ES-I3 (cell line): ENCODE data around the gene FSTL4.
A peak's percentile ranks its signal among the peaks of the same experiment; 100 is the strongest.

Source experiments
- H3K36me3 ChIP-seq: 2 replicates; pipeline ENCODE4 v1.6.1; 2013; ENCODE audit warnings: mild to moderate bottlenecking, low read length, control low read depth, moderate library complexity; ENCODE audit not compliant: insufficient read depth
- H3K4me1 ChIP-seq: 2 replicates; pipeline ENCODE4 v1.6.1; 2013; ENCODE audit warnings: mild to moderate bottlenecking, control low read depth, low read length; ENCODE audit not compliant: insufficient read depth
- H3K9ac ChIP-seq: 2 replicates; pipeline ENCODE4 v1.6.1; 2013; ENCODE audit warnings: low read depth, mild to moderate bottlenecking, low read length, moderate library complexity
- H3K9me3 ChIP-seq: 2 replicates; pipeline ENCODE4 v1.6.1; 2013; ENCODE audit warnings: mild to moderate bottlenecking, low read length, moderate library complexity; ENCODE audit not compliant: control insufficient read depth, insufficient read depth

Gene FSTL4

DNA sequence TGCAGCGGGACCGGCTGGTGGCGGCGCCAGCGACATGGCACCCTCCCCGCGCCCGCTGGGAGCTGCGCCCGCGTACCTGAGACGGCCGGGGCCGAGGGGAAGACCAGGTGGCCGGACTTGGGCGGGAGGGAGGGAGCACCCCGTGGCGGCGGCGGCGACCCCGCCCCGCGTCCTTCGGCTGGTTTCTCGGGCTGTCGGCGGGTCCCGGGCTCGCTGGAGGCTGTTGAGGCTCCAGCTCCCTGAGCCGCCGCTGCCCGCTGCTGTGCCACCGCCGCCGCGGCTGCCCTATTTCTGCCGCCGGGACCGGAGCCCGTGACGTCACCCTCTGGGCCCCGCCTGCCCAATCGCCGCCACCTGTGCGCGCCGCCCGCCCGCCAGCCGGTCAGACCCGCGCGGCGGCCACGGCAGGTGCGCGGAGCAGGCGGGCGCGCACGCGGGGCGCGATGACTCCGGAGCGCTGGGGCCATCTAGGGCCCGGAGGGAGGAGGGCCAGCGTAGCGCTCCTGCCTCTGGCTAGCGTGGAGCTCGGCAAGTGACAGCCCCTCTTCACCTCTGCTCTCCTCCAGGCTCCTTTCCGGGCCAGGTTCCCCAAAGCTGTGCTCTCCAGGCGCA, at the start of gene FSTL4:
FSTL4 (minus strand) TSS at position 293 of the 612 bp plus-strand sequence.
- H3K36me3 ChIP-seq: no peaks in the 10 kb centered on the region
- peak within 1 kb of the TSS; percentile 58 for H3K9ac ChIP-seq
- H3K9me3 ChIP-seq: no peaks in the 10 kb centered on the region
- 0 out of 2 replicates have a peak, but pooled peaks cover 5% of the 10 kb centered on the region for H3K4me1 ChIP-seq

- H3K9ac ChIP-seq: no peak overlapping the region
- H3K9me3 ChIP-seq: no peaks in the 10 kb centered on the region
- no peaks in the 10 kb centered on the region for H3K36me3 ChIP-seq
- peaks cover 4% of the 10 kb centered on the region; the same call in 1 of the 2 replicates for H3K4me1 ChIP-seq
Measured at GRCh38 chr5:133661389-133661788, 49.0 kb upstream of the FSTL4 start.

DNA sequence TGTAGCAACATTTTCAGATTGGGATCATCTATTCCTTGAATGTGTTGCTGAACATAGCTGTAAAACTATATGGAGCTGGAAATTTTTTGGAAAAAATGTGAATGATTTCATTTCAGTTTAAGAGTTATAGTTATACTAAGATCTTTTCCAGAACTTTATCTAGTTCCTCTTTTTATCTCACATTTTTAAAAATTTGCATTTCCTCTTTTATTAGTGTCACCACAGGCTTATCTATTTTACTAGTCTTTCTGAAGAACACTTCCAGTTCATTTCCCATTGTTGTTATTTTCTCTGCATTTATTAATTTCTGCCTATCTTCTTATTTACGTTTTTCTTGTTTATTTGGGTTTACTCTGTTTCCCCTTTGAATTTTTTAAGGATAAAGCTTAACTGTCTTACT, 46.0 kb upstream of the FSTL4 start:
- Histone ChIP-seq H3K36me3 (no peaks in the 10 kb centered on the region), H3K4me1 (peaks cover 4% of the 10 kb centered on the region; the same call in 1 of the 2 replicates), H3K9ac (no peak overlapping the region), H3K9me3 (no peaks in the 10 kb centered on the region)

DNA sequence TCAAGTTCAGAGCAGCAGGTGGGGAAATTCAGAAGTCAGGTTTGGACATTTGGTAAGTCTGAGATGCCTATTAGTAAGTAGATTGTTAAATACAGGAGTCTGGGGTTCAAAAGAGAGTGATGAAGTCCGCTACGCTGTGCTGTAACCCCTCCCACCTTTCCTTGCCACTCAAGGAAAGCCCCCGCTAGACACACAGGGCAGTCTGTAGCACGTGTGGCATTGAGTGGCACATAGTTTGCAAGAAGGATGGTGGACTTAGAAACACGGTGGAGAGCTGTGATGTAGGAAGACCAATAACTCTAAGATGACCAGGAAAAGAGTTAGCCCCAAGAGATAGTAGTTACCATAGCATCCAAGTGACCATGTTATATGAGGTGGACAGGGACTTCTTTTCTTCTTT, 44.7 kb upstream of the FSTL4 start:
- Histone ChIP-seq H3K9ac (no peak overlapping the region), H3K4me1 (peaks cover 4% of the 10 kb centered on the region; the same call in 1 of the 2 replicates), H3K36me3 (no peaks in the 10 kb centered on the region), H3K9me3 (no peaks in the 10 kb centered on the region)

GRCh38 chr5:133655966-133656365, 43.6 kb upstream of the FSTL4 start:
- Histone ChIP-seq H3K9me3 (no peaks in the 10 kb centered on the region), H3K9ac (no peak overlapping the region), H3K36me3 (no peaks in the 10 kb centered on the region), H3K4me1 (peaks cover 4% of the 10 kb centered on the region; the same call in 1 of the 2 replicates)

GRCh38 chr5:133653760-133654049, 41.4 kb upstream of the FSTL4 start:
- Histone ChIP-seq H3K36me3 (no peaks in the 10 kb centered on the region), H3K4me1 (no peaks in the 10 kb centered on the region; the same call in 1 of the 2 replicates), H3K9ac (no peak overlapping the region), H3K9me3 (no peaks in the 10 kb centered on the region)

DNA sequence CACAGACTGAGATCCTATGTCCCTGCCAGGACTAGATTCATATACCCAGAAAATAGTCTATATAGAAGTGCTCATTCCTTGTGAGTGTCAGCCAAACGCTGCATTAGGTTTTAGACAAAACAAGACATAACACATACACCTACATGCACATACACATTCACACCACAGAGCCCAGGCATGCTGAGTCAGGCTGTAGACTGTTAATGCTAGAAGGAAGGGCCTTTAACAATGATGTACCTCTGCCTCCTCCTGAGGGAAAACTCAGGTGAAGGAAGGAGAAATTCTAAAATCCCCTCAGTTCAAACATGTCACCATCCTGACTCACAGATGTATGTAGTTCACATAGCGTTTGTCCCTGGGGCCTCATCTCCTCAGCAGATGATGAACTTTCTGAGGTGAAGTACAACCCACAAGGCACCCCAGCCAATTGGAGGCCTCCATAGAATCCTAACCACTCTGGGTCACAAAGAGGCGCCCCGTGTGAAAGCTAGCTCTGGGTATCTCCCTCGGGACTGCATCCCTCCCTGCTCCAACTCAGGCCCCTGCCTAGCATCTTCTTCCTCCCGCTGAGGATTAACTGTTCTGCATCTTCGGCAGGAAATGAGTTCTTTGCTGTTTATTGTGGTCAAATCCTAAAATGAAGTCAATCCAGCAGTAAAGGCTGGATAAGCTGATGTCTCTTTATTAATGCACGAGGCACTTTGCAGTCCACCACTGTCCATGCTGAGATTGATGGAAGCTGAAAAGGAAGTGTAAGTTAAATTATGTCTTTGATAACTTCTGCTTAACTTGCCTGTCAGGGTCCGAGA, 40.8 kb upstream of the FSTL4 start:
- Histone ChIP-seq H3K9me3 (no peaks in the 10 kb centered on the region), H3K36me3 (no peaks in the 10 kb centered on the region), H3K4me1 (no peaks in the 10 kb centered on the region; the same call in 1 of the 2 replicates), H3K9ac (no peak overlapping the region)

GRCh38 chr5:133644000-133644865, 31.9 kb upstream of the FSTL4 start:
- no peak overlapping the region for H3K9ac ChIP-seq
- H3K4me1 ChIP-seq: no peaks in the 10 kb centered on the region
- H3K36me3 ChIP-seq: no peaks in the 10 kb centered on the region

DNA sequence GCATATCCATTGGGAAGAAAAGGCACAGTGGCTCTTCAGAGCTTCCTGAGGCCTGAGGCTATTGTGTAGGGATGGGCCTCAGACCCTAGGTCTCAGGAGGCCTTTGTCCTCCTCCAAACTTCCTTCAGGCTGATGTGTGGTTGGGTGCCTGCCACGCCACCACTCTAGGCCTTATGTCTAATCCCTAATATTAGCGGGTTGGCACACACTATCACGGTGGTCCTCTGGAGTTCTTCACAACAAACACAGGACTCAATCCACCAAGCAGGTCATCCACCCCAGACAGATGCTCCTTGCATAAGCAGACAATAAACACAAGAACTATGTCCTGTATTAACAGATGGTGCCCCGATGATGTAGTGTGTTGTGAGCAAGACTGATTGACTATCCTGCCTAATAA, 31.0 kb upstream of the FSTL4 start:
- Histone ChIP-seq H3K9ac (no peak overlapping the region), H3K4me1 (no peaks in the 10 kb centered on the region), H3K9me3 (no peaks in the 10 kb centered on the region), H3K36me3 (no peaks in the 10 kb centered on the region)

More at GRCh38 chr5:133644000-133644865, 31.9 kb upstream of the FSTL4 start:
- H3K9me3 ChIP-seq: no peaks in the 10 kb centered on the region

DNA sequence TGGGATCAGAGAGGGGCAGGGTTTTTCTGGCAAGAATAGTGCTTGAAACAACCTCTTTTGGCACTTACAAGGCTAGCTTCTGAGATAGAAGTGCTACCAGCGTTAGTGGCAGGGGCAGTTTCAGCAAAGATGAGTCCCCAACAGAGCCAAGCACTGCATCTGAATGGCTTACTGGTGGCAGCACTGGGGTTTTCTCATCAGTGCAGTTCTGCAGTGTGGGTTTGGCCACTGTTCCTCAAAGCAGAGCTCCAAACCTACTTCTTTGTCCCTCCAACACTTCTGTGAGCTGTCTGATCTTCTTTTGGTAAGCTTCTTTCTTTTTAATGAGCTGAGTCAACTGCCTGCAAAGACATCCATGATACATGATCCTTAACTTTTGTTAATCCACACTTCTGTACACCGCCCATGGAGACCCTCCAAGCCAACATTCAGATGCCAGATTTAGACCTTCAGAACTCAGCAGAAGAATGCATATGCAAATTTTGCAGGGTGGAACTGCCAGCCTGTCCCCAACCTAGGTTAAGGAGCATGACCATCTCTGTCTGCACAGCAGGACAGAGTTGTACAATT, 29.9 kb upstream of the FSTL4 start:
- no peaks in the 10 kb centered on the region for H3K36me3 ChIP-seq
- no peaks in the 10 kb centered on the region for H3K4me1 ChIP-seq
- H3K9me3 ChIP-seq: no peaks in the 10 kb centered on the region
- no peak overlapping the region for H3K9ac ChIP-seq

DNA sequence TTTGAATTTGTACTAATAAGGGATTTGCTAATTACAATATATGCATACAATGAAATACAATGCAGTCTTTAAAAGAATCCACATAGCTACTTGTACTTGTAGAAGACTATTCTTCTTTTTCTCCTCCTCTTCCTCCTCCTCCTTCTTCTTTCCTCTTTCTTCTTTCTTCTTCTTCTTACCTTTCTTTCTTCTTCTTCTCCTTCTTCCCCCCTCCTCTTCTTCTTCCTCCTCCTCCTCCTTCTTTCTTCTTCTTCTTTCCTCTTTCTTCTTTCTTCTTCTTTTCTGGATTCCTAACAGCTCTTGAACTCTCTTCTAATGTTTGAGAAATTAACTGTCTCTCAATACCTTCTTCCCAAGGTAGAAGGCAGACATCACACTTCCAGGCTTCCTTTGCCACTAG, 29.3 kb upstream of the FSTL4 start:
- no peaks in the 10 kb centered on the region for H3K9me3 ChIP-seq
- H3K9ac ChIP-seq: no peak overlapping the region
- no peaks in the 10 kb centered on the region for H3K36me3 ChIP-seq
- H3K4me1 ChIP-seq: no peaks in the 10 kb centered on the region

DNA sequence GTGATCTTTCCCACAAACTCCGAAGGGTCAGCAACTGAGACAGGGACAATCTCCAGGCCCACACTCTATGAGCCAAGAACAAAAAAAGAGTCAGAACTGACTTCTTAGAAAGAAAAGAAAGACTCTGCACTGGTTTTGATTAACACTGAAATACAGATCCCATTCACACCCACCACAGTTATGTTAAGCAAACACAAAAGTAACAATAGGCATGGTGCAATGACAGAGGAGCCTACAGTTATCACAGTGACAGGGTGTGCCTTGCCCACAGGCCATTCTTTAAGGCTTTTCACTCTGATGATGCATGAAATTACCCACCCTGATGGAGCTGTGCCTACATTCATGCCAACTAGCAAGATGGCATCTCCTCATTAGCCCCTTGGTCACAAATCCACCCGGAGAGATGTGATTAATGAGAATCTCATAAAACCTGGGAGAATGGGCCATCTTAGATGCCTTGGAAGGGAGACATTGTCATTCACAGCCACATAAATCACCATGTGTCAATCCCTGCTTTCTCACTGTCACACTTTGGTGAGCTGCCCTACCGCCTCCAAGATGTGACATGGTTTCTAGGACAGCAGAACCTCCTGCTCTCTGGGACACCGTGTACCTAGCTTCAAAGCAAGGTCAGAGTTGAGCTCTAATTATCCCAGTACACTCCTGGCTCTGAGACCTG, 27.6 kb upstream of the FSTL4 start:
- no peaks in the 10 kb centered on the region for H3K9me3 ChIP-seq
- H3K36me3 ChIP-seq: no peaks in the 10 kb centered on the region
- H3K4me1 ChIP-seq: peaks cover 3% of the 10 kb centered on the region; the same call in 1 of the 2 replicates
- H3K9ac ChIP-seq: no peak overlapping the region

GRCh38 chr5:133638436-133638835, 26.1 kb upstream of the FSTL4 start:
- H3K9ac ChIP-seq: no peak overlapping the region
- H3K9me3 ChIP-seq: no peaks in the 10 kb centered on the region
- peaks cover 3% of the 10 kb centered on the region for H3K4me1 ChIP-seq
- H3K36me3 ChIP-seq: no peaks in the 10 kb centered on the region

DNA sequence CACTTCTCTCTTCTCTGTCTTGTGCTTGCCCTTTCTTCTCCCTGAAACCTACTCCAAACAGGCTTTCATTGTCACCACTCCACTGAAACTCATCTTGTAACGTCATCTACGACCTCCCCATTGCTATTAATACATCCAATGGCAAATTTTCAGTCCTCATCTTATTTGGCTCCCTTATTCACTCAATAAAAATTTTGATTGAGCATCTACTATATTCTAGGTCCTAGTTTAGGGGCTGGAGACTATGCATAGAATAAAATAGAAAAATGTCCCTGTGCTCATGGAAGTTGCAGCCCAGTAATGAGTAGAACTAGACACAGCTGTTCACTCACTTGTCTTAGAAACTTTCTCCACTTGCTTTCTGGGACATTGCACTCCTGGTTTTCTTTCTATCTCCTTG, 24.9 kb upstream of the FSTL4 start:
- H3K4me1 ChIP-seq: peaks cover 3% of the 10 kb centered on the region

More for the DNA sequence above, 24.9 kb upstream of the FSTL4 start:
- Histone ChIP-seq H3K36me3 (no peaks in the 10 kb centered on the region), H3K9me3 (no peaks in the 10 kb centered on the region), H3K9ac (no peak overlapping the region)
